ENCODE data around the gene LEF1. TPM values are rescaled to one million over a fixed set of nuclear protein-coding genes. Genes with fewer than 3 reads are reported as not detected.

Gene LEF1
- total and polyA plus RNA-seq, 9 of the 15 experiments (the other 6 are each of a cell fraction or from before 2014, with no cell fraction given) = 15.1 to 81.1 (median 29.7) TPM

GRCh38 chr4:108180513-108180912, 11.8 kb upstream of the LEF1 start:
- Histone ChIP-seq H3K4me2 (ENCODE audit: insufficient read depth, low read length) (no peak overlapping the region), H3K4me3 (no peak overlapping the region), H2AFZ (ENCODE audit: low read depth, low read length) (no peak overlapping the region), H3K27me3 (ENCODE audit: control insufficient read depth in 2 of 2, insufficient read depth in 2 of 2, low read length in 2 of 2) (no peaks in the 10 kb centered on the region), H3K27ac (ENCODE audit: extremely low read depth, low read depth, low read length) (no peak overlapping the region), H4K20me1 (replicated peaks; ENCODE audit: control insufficient read depth, insufficient read depth, low read length) (no peaks in the 10 kb centered on the region), H3K4me1 (replicated peaks in 1 of 2; ENCODE audit: control insufficient read depth in 2 of 2, insufficient read depth in 2 of 2, low read length in 2 of 2) (no peaks in the 10 kb centered on the region), H3K9ac (ENCODE audit: insufficient read depth in 1 of 2, low read depth in 2 of 2, low read length in 2 of 2) (no peak overlapping the region), H3K79me2 (ENCODE audit: control insufficient read depth, insufficient read depth, low read length) (no peaks in the 10 kb centered on the region), H3K9me1 (ENCODE audit: control insufficient read depth, insufficient read depth, low read length) (no peaks in the 10 kb centered on the region), H3K36me3 (ENCODE audit: control insufficient read depth, insufficient read depth, low read length) (no peaks in the 10 kb centered on the region; the same call in 2 of the 3 replicates), H3K9me3 (replicated peaks; ENCODE audit: control insufficient read depth, insufficient read depth, low read depth, low read length) (no peaks in the 10 kb centered on the region)
- no peak for FAIRE-seq
- DNase-seq (ENCODE audit: extremely low read depth in 1 of 4, low spot score in 3 of 4) = no peak
- no peak for TF ChIP-seq XRCC5 (IDR thresholded peaks at IDR 0.05; ENCODE audit: low read depth, low read length)
- TF ChIP-seq ZNF512 (tag; IDR thresholded peaks at IDR 0.05) = peak; percentile 98
- 0 out of 2 replicates have a peak, but pooled peaks have one; percentile 24 for TF ChIP-seq EHMT2 (IDR thresholded peaks at IDR 0.05)
- TF ChIP-seq HLTF (IDR thresholded peaks at IDR 0.05) = 0 out of 2 replicates have a peak, but pooled peaks have one; percentile 45
- TF ChIP-seq RFX1 (IDR thresholded peaks at IDR 0.05) = no peak
- TF ChIP-seq ETS2 (tag; IDR thresholded peaks at IDR 0.05; ENCODE audit: borderline replicate concordance, poor library complexity, severe bottlenecking) = no peak
- TF ChIP-seq PHB2 (IDR thresholded peaks at IDR 0.05; ENCODE audit: low read depth) = 0 out of 2 replicates have a peak, but pooled peaks have one; percentile 10
- peak; percentile 28 for TF ChIP-seq POLR2B (IDR thresholded peaks at IDR 0.05; ENCODE audit: low read depth, partially characterized antibody)
- peak in 1 of 2 experiments; percentile 42; a peak in 1 of 4 replicates for TF ChIP-seq BCLAF1 (IDR thresholded peaks at IDR 0.05; ENCODE audit: borderline replicate concordance in 1 of 2, control insufficient read depth in 1 of 2, low read depth in 2 of 2, low read length in 1 of 2)
- 0 out of 4 replicates have a peak, but pooled peaks of 1 of the 2 experiments have one; percentile 31 for TF ChIP-seq HDAC1 (IDR thresholded peaks at IDR 0.05)
- TF ChIP-seq SRSF7 (optimal IDR thresholded peaks at IDR 0.05; ENCODE audit: low read depth, low read length) = no peak
- 0 out of 4 replicates have a peak, but pooled peaks of 1 of the 2 experiments have one; percentile 37 for TF ChIP-seq MLLT1 (IDR thresholded peaks at IDR 0.05)
- no peak; the same call in 1 of the 2 replicates for TF ChIP-seq NKRF (IDR thresholded peaks at IDR 0.05; ENCODE audit: borderline replicate concordance)
- TF ChIP-seq MTA1 (IDR thresholded peaks at IDR 0.05; ENCODE audit: borderline replicate concordance) = peak; percentile 73
- ATAC-seq = no peak
- in situ Hi-C loops (cut with MboI) = no loop called here
- ChIA-PET POLR2A (interaction anchor here (0.6 kb wide), 1 partner anchor 1916 kb away, joined by 3 read pairs; no protein-coding TSS in a partner anchor), CTCF (ENCODE audit: low intra/inter-chr PET ratio) (no interaction called here)
- BruUV-seq (replicated peaks) = no TSS peak
- intact Hi-C loops (cut with micrococcal nuclease) = loop anchor here (2.0 to 5.0 kb wide), 2 partner anchors 150 to 163 kb away; no protein-coding TSS in a partner anchor
- 0% methylated on average over 1 of the region's 1 CpG for WGBS (ENCODE audit: insufficient coverage, low coverage, missing lambda C conversion rate)

All from K562 (cell line).